ENCODE measurements around the gene NYAP2. TPM values are rescaled to one million over a fixed set of nuclear protein-coding genes. Genes with fewer than 3 reads are reported as not detected.

Gene NYAP2
- total and polyA plus RNA-seq, 10 of the 15 experiments (the other 5 are each of a cell fraction or from before 2014, with no cell fraction given), result 0.03 TPM; not detected in 9

- TF ChIP-seq, protein P1, sequence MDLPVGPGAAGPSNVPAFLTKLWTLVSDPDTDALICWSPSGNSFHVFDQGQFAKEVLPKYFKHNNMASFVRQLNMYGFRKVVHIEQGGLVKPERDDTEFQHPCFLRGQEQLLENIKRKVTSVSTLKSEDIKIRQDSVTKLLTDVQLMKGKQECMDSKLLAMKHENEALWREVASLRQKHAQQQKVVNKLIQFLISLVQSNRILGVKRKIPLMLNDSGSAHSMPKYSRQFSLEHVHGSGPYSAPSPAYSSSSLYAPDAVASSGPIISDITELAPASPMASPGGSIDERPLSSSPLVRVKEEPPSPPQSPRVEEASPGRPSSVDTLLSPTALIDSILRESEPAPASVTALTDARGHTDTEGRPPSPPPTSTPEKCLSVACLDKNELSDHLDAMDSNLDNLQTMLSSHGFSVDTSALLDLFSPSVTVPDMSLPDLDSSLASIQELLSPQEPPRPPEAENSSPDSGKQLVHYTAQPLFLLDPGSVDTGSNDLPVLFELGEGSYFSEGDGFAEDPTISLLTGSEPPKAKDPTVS (IDR thresholded peaks at IDR 0.05; ENCODE audit: low read depth, low read length), result no peak
- TF ChIP-seq PAX8 (IDR thresholded peaks at IDR 0.05), result no peak
- no peak for TF ChIP-seq TCF12 (IDR thresholded peaks at IDR 0.05; ENCODE audit: low read depth, low read length)
- TF ChIP-seq DPF2 (IDR thresholded peaks at IDR 0.05), result no peak
Observed at GRCh38 chr2:225411452-225411851, 11.9 kb downstream of the NYAP2 start (continued).

DNA sequence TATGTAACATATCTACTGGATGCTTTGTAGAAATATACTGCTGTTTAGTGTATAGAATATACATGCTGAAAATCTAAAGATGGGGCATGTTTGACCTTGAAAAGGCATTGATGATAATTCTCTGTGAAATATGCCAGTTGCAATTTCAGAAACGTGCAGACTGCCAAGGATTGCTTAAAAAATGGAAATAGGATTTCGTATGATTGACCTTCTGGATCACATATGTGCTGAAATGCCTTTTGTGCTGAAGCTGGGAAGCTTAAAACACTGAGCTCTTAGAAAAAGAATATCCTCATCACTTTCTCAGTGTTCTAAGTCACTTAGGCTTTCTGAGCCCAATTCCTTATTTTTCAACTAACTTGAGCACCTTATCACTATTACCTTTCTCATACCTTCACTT lies 14.3 kb downstream of the NYAP2 start:
- H3K4me2 ChIP-seq (ENCODE audit: control insufficient read depth, insufficient read depth), result no peak overlapping the region
- no peak overlapping the region for H3K9ac ChIP-seq (ENCODE audit: control insufficient read depth, insufficient read depth, low read length)
- FAIRE-seq, result no peak
- no peaks in the 10 kb centered on the region for H4K20me1 ChIP-seq (ENCODE audit: control insufficient read depth, insufficient read depth)
- H3K4me3 ChIP-seq, result no peak overlapping the region
- in situ Hi-C loops (cut with MboI) (no loop called here), intact Hi-C loops (cut with micrococcal nuclease; ENCODE audit: unreplicated experiment) (loop anchor here (5.0 kb wide), 1 partner anchor 291 kb away; no protein-coding TSS in a partner anchor)
- H3K27me3 ChIP-seq (replicated peaks in 1 of 2; ENCODE audit: control insufficient read depth in 2 of 2, insufficient read depth in 2 of 2, low read length in 1 of 2), result no peaks in the 10 kb centered on the region; a peak in 1 of 4 replicates
- no peaks in the 10 kb centered on the region for H3K36me3 ChIP-seq (ENCODE audit: control insufficient read depth in 2 of 2, insufficient read depth in 2 of 2, low read length in 1 of 2)
- H3K79me2 ChIP-seq (ENCODE audit: control insufficient read depth, insufficient read depth, low read length), result no peaks in the 10 kb centered on the region
- no peaks in the 10 kb centered on the region for H3K4me1 ChIP-seq (ENCODE audit: control insufficient read depth, insufficient read depth, low read length)
- POLR2A ChIA-PET, result no interaction called here
- H2AFZ ChIP-seq (ENCODE audit: control insufficient read depth, low read depth, low read length), result no peak overlapping the region
- no peak overlapping the region for H3K27ac ChIP-seq (ENCODE audit: control insufficient read depth, insufficient read depth)
- 3% methylated on average over 2 of the region's 2 CpGs for WGBS (ENCODE audit: insufficient coverage, insufficient replicate concordance, low lambda C conversion rate, missing lambda C conversion rate)
- H3K9me3 ChIP-seq (replicated peaks; ENCODE audit: control insufficient read depth, insufficient read depth, low read length), result no peaks in the 10 kb centered on the region
- RAD21 ChIA-PET (ENCODE audit: unreplicated experiment), result no interaction called here
- TF ChIP-seq TCF3 (IDR thresholded peaks at IDR 0.05; ENCODE audit: borderline replicate concordance, insufficient read depth, low read depth, low read length), result no peak
- TF ChIP-seq HCFC1 (IDR thresholded peaks at IDR 0.05; ENCODE audit: low read length), result no peak
- TF ChIP-seq TCF12 (IDR thresholded peaks at IDR 0.05; ENCODE audit: low read depth, low read length), result no peak
- no peak for TF ChIP-seq CUX1 (IDR thresholded peaks at IDR 0.05; ENCODE audit: insufficient replicate concordance, low read depth, low read length)
- no peak for TF ChIP-seq YY1 (IDR thresholded peaks at IDR 0.05; ENCODE audit: low read depth, low read length)
- TF ChIP-seq, protein P2, sequence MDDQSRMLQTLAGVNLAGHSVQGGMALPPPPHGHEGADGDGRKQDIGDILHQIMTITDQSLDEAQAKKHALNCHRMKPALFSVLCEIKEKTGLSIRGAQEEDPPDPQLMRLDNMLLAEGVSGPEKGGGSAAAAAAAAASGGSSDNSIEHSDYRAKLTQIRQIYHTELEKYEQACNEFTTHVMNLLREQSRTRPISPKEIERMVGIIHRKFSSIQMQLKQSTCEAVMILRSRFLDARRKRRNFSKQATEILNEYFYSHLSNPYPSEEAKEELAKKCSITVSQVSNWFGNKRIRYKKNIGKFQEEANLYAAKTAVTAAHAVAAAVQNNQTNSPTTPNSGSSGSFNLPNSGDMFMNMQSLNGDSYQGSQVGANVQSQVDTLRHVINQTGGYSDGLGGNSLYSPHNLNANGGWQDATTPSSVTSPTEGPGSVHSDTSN (IDR thresholded peaks at IDR 0.05; ENCODE audit: insufficient replicate concordance, low read depth, low read length), result no peak
- TF ChIP-seq TAF1 (IDR thresholded peaks at IDR 0.05; ENCODE audit: borderline replicate concordance, low read depth, low read length), result no peak
- TF ChIP-seq NR2C1 (IDR thresholded peaks at IDR 0.05), result no peak
- TF ChIP-seq, protein P3, sequence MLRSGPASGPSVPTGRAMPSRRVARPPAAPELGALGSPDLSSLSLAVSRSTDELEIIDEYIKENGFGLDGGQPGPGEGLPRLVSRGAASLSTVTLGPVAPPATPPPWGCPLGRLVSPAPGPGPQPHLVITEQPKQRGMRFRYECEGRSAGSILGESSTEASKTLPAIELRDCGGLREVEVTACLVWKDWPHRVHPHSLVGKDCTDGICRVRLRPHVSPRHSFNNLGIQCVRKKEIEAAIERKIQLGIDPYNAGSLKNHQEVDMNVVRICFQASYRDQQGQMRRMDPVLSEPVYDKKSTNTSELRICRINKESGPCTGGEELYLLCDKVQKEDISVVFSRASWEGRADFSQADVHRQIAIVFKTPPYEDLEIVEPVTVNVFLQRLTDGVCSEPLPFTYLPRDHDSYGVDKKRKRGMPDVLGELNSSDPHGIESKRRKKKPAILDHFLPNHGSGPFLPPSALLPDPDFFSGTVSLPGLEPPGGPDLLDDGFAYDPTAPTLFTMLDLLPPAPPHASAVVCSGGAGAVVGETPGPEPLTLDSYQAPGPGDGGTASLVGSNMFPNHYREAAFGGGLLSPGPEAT (IDR thresholded peaks at IDR 0.05; ENCODE audit: low read depth), result no peak
- no peak for TF ChIP-seq FOS (IDR thresholded peaks at IDR 0.05; ENCODE audit: borderline replicate concordance, extremely low read depth, insufficient read length)
- ATAC-seq, result no peak
- SMC1A ChIA-PET (ENCODE audit: uncharacterized antibody, unreplicated experiment), result no interaction called here
- no peak for DNase-seq (ENCODE audit: low read depth, low spot score)
- CTCF ChIA-PET, result interaction anchor here (1.2 kb wide), 1 partner anchor 10 kb away, joined by 7 read pairs; no protein-coding TSS in a partner anchor
- BruUV-seq (replicated peaks), result no TSS peak

Measured in GM12878 (cell line).